Measurements from ENCODE around the gene COL26A1.

- no peak for TF ChIP-seq CTCF (IDR thresholded peaks at IDR 0.05)
- no peak for TF ChIP-seq POLR2A (IDR thresholded peaks at IDR 0.05)
Measured at GRCh38 chr7:101567230-101567629, 204.6 kb downstream of the COL26A1 start.
